Gastroesophageal sphincter (tissue), 3 donors: ENCODE data around the gene EFCAB5.

Experiments
- EP300 ChIP-seq: sonication (generic); formaldehyde crosslinking; IDR thresholded peaks from one replicate; pipeline ENCODE4 v1.6.1; 2017; ENCODE audit warnings: antibody characterized with exemption, mild to moderate bottlenecking
- POLR2A ChIP-seq, 2 donors: fragments of 450-650 bp; IDR thresholded peaks; one replicate each; pipeline ENCODE4 v1.6.1; 2017; ENCODE audit warnings: antibody characterized with exemption in 2 of 2, mild to moderate bottlenecking in 2 of 2, moderate library complexity in 1 of 2
- POLR2AphosphoS5 ChIP-seq: sonication (generic); formaldehyde crosslinking; IDR thresholded peaks from one replicate; pipeline ENCODE4 v1.6.1; 2017; ENCODE audit warnings: antibody characterized with exemption
- TF ChIP-seq, protein P1 (sequence below), 4 experiments: fragments of 200-600 bp in 2 of 4; fragments of 450-650 bp in 2 of 4; sonication (generic) in 1 of 4; IDR thresholded peaks; one replicate each; pipeline ENCODE4 v1.5.1; 2017 to 2019; ENCODE audit warnings: antibody characterized with exemption in 4 of 4, mild to moderate bottlenecking in 2 of 4, moderate library complexity in 2 of 4

DNA sequence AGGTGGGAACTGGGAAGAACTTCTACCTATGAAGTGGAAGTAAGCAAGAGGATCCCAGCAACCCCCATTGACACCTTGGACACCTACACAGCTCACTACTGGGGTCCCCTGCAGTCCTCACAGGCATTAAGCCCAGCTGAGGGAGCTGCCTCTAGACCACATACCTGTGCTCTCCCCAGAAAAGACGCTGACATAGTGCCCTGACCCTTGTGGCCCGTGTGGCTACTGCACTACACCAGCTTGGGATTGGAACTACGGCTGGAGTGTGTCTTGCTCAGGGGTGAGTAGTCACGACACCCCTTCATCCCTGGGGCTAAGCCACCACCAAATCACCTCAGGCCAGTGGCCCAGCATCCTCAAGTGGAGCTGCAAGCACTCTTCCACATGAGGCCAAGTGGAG lies 120.9 kb downstream of the EFCAB5 start:
- TF ChIP-seq, protein P1, sequence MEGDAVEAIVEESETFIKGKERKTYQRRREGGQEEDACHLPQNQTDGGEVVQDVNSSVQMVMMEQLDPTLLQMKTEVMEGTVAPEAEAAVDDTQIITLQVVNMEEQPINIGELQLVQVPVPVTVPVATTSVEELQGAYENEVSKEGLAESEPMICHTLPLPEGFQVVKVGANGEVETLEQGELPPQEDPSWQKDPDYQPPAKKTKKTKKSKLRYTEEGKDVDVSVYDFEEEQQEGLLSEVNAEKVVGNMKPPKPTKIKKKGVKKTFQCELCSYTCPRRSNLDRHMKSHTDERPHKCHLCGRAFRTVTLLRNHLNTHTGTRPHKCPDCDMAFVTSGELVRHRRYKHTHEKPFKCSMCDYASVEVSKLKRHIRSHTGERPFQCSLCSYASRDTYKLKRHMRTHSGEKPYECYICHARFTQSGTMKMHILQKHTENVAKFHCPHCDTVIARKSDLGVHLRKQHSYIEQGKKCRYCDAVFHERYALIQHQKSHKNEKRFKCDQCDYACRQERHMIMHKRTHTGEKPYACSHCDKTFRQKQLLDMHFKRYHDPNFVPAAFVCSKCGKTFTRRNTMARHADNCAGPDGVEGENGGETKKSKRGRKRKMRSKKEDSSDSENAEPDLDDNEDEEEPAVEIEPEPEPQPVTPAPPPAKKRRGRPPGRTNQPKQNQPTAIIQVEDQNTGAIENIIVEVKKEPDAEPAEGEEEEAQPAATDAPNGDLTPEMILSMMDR (IDR thresholded peaks at IDR 0.05): no peak
- TF ChIP-seq POLR2A (IDR thresholded peaks at IDR 0.05) (no peak), POLR2AphosphoS5 (no peak), EP300 (no peak)
